ENCODE measurements around the gene OST4.

The OST4 gene

DNA sequence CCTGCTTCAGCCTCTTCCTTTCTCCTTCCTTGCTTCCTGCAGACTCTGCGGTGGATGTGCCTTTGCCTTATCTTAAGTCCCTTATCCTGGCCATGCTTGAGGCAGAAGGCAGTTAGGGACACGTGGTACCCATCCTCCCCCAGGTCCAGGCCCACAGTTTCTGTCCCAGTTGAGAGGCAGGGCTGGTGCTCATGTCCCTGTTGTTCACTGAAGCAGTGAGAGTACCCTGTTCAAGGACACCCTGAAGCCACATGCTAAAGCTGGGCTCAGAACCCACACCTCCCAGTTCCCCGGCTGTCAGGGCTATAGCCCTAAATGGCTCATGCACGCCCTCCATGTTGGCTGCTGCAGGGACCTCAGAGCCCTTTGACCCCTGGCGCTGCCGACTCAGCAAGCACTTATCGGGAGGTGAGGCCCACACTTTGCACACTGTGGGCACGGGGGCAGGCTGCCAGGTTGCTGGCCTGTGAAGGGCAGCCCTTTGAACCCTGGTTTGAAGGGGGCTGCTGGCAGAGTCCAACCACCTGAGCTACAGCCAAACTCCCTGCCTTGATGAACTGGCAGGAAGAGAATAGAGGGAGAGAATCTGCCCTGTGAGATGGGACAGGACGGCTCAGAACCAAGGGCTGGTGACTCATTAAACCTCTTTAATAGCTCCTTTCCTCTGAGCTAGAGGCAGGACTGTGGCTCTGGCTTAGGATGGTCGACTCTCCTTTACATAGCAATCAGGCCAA is 21.4 kb upstream of the OST4 start:
- no peak for DNase-seq (ENCODE audit: low read depth)

GRCh38 chr2:27091746-27092695 is 20.6 kb upstream of the OST4 start:
- no peak for DNase-seq (ENCODE audit: low read depth)

DNA sequence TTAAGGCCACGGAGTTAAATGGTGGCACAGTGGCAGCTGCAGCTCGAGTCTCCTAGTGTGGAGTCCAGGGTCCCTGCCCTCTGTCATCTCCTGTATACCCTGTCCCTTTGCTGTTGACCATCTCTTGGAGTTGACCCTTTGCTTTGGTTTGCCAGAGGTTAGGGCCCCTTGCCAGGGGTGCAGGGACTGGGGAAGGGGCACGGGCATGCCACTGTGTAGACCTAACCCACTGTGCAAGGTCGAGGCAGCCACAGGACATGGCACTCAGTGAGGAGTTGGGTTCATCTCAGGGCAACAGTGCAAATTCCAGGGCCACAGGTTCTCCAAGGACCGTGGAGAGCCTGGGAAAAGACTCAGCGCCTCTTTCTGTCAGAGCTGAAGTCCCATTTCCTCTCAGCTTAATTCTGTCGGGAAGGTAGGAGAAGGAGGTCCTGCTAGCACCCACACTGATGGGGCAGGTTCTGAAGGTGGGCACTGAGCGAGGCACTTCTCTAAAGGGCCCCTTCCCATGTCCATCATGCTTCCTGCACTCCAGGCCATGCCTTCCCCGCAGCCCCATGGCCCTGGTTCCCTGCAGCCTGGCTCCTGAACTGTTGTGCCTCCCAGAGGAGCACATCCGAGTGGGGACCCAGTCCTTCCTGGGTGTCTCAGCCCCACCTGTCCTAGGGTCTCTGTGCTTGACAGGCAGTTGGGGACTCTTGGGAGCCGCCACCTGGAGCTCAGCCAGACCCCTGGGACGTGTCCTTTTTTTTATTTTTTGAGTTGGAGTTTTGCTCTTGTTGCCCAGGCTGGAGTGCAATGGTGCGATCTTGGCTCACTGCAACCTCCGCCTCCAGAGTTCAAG is 17.9 kb upstream of the OST4 start:
- DNase-seq (ENCODE audit: low read depth), result no peak

- DNase-seq (ENCODE audit: low read depth), result no peak
Measured at GRCh38 chr2:27088634-27089033, 17.2 kb upstream of the OST4 start.

DNA sequence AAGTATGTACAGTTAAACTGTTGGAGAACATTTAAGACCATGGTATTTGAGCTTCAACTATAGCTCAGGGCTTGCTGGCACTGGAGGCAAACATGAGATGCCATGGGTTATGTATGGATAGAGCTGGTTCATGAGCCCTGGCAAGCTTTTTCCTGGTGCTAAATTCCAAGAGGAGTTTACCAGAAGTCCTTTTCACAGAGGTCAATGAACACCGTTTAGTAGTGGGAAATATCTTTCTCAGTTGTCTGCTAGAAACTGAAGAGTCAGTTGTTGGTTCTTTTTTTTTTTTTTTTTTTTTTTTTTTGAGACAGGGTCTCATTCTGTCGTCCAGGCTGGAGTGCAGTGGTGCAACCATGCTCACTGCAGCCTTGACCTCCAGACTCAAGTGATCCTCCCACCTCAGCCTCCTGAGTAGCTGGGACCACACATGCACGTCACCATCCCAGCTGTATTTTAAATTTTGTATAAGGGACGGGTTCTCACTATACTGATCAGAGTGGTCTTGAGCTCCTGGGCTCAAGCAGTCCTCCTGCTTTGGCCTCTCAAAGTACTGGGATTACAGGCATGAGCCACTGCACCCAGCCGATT is 16.5 kb upstream of the OST4 start:
- DNase-seq (ENCODE audit: low read depth), result no peak

DNA sequence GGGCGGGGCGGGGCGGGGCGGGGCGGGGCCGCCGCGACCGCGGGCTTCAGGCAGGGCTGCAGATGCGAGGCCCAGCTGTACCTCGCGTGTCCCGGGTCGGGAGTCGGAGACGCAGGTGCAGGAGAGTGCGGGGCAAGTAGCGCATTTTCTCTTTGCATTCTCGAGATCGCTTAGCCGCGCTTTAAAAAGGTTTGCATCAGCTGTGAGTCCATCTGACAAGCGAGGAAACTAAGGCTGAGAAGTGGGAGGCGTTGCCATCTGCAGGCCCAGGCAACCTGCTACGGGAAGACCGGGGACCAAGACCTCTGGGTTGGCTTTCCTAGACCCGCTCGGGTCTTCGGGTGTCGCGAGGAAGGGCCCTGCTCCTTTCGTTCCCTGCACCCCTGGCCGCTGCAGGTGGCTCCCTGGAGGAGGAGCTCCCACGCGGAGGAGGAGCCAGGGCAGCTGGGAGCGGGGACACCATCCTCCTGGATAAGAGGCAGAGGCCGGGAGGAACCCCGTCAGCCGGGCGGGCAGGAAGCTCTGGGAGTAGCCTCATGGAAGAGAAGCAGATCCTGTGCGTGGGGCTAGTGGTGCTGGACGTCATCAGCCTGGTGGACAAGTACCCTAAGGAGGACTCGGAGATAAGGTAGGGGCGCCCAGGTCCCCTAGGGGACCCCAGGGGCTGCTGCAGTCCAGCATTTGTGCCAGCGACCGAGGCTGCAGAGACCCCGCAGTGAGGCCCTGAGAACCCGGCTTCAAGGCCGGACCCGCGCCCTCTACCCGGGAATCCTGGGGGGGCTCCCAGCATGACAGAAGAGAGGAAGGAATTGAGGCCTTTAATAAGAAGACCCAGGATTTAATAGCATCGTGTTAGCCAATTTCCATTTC is 15.5 kb upstream of the OST4 start, which contains the start of gene KHK:
KHK (plus strand) TSS at position 49 of the 870 bp plus-strand sequence; CDS start at position 537, 488 bp downstream.
- no peak for DNase-seq (ENCODE audit: low read depth)

DNA sequence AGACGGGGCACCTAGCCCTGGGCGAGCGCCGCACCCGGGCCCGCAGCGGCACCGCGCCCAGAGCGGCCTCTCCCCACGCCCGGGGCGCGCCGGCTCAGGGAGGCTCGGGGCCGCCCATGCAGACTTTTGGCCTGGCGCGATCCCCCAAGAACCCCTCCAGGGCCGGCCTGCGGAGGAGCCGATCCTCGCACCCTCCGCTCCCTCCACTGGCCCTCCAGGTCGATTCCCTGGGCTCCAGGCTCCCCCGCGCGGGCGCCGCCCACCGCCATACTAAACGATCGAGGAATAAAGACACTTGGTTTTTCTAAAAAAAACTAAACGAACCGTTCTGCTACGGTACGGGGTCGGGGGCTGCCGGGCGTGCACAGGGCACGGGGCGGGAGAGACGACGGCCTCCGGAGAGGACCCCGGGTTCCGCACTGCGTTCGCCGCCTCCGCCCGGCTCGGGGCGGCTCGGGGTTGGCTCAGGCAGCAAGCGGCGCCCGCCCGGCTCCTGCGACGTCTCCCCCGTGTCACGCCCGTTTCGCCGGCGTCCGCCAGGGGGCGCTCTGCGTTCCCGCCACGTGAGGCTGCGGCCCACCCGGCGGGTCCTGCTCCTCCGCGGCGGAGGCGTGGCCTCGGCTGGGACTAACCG is 14.8 kb upstream of the OST4 start:
- no peak for DNase-seq (ENCODE audit: low read depth)

DNA sequence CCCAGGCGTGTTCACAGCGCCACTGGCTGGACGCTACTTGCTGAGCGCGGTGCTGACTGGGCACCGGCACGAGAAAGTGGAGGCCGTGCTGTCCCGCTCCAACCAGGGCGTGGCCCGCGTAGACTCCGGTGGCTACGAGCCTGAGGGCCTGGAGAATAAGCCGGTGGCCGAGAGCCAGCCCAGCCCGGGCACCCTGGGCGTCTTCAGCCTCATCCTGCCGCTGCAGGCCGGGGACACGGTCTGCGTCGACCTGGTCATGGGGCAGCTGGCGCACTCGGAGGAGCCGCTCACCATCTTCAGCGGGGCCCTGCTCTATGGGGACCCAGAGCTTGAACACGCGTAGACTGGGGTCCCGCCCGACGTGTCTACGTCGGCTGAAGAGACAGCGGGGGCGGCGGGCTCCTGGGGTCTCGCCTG is 14.2 kb upstream of the OST4 start:
- DNase-seq (ENCODE audit: low read depth), result no peak

DNA sequence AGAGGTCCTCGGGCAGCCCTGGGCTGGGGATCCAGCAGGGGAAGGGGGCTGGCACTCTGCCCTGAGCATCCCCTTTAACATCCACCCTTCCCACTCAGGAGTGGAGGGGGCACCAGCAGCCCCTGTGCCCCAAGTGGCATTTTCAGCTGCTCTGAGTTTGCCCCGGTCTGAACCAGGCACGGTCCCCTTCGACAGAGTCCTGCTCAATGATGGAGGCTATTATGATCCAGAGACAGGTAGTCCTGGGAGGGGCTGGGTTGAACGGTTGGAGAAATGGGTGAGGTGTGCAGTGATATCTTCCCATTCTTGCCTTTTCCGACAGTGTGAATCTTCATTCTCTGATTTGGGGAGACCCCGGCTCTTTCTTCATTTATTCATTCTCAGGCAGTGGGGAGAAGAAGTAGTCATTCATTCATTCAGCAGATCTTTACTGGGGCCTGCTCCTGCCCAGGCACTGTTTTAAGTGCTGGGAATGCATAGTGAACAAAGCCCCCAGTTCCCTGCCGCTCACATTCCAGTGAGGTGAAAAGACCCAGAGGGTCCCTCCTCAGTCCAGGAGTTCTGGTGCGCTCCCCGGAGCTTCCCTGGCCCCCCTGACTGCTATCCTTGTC is 13.7 kb upstream of the OST4 start:
- DNase-seq (ENCODE audit: low read depth), result no peak

- no peak for DNase-seq (ENCODE audit: low read depth)
Measured at GRCh38 chr2:27084297-27085061, 13.0 kb upstream of the OST4 start.

DNA sequence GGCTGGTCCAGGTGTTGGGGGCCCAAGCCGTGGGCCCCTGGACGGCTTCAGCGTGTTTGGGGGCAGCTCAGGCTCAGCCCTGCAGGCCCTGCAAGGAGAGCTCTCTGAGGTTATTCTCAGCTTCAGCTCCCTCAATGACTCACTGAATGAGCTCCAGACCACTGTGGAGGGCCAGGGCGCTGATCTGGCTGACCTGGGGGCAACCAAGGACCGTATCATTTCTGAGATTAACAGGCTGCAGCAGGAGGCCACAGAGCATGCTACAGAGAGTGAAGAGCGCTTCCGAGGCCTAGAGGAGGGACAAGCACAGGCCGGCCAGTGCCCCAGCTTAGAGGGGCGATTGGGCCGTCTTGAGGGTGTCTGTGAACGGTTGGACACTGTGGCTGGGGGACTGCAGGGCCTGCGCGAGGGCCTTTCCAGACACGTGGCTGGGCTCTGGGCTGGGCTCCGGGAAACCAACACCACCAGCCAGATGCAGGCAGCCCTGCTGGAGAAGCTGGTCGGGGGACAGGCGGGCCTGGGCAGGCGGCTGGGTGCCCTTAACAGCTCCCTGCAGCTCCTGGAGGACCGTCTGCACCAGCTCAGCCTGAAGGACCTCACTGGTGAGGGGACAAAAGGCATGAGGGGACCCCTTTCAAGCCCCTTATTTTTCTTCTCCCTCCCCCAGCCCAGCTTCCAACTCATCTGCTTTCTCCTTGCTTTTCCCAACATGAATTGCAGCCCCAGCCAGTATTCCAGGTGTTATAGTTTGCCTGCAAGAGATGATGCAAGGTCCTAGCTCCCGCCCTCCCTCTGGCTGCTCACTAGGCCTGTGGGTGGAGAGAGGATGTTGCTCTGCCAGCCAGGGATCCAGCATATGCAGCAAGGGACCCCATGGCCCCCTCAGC is 12.2 kb upstream of the OST4 start:
- no peak for DNase-seq (ENCODE audit: low read depth)

DNA sequence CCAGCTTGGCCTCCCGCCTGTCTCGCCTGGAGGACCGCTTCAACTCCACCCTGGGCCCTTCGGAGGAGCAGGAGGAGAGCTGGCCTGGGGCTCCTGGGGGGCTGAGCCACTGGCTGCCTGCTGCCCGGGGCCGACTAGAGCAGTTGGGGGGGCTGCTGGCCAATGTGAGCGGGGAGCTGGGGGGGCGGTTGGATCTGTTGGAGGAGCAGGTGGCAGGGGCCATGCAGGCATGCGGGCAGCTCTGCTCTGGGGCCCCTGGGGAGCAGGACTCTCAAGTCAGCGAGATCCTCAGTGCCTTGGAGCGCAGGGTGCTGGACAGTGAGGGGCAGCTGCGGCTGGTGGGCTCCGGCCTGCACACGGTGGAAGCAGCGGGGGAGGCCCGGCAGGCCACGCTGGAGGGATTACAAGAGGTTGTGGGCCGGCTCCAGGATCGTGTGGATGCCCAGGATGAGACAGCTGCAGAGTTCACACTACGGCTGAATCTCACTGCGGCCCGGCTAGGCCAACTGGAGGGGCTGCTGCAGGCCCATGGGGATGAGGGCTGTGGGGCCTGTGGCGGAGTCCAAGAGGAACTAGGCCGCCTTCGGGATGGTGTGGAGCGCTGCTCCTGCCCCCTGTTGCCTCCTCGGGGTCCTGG is 11.4 kb upstream of the OST4 start:
- no peak for DNase-seq (ENCODE audit: low read depth)

DNA sequence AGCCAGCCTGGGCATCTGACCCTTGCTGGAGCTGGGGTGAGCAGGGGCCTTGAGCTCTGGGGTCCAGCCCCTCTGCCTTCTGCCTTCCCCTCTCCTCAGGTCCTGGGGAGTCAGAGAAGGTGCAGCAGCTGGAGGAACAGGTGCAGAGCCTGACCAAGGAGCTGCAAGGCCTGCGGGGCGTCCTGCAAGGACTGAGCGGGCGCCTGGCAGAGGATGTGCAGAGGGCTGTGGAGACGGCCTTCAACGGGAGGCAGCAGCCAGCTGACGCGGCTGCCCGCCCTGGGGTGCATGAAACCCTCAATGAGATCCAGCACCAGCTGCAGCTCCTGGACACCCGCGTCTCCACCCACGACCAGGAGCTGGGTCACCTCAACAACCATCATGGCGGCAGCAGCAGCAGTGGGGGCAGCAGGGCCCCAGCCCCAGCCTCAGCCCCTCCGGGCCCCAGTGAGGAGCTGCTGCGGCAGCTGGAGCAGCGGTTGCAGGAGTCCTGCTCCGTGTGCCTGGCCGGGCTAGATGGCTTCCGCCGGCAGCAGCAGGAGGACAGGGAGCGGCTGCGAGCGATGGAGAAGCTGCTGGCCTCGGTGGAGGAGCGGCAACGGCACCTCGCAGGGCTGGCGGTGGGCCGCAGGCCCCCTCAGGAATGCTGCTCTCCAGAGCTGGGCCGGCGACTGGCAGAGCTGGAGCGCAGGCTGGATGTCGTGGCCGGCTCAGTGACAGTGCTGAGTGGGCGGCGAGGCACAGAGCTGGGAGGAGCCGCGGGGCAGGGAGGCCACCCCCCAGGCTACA is 10.7 kb upstream of the OST4 start:
- DNase-seq (ENCODE audit: low read depth), result no peak

GRCh38 chr2:27080603-27080936 is 9.1 kb upstream of the OST4 start:
- DNase-seq (ENCODE audit: low read depth), result no peak

DNA sequence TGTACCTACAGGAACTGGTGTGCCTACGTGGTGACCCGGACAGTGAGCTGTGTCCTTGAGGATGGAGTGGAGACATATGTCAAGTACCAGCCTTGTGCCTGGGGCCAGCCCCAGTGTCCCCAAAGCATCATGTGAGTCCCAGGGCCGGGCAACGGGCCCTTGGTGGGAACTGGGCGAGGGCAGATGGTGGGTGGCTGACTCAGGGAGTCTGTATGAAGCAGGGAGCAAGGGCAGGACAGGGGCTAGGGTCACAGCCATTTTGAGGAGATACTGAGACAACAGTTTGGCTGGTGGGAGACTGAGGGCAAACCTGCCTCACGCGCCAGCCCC is 8.7 kb upstream of the OST4 start:
- no peak for DNase-seq (ENCODE audit: low read depth)

- no peak for DNase-seq (ENCODE audit: low read depth)
Measured at GRCh38 chr2:27079233-27080139, 8.0 kb upstream of the OST4 start.
